Measurements from ENCODE around the gene CDCA4.

Gene CDCA4

DNA sequence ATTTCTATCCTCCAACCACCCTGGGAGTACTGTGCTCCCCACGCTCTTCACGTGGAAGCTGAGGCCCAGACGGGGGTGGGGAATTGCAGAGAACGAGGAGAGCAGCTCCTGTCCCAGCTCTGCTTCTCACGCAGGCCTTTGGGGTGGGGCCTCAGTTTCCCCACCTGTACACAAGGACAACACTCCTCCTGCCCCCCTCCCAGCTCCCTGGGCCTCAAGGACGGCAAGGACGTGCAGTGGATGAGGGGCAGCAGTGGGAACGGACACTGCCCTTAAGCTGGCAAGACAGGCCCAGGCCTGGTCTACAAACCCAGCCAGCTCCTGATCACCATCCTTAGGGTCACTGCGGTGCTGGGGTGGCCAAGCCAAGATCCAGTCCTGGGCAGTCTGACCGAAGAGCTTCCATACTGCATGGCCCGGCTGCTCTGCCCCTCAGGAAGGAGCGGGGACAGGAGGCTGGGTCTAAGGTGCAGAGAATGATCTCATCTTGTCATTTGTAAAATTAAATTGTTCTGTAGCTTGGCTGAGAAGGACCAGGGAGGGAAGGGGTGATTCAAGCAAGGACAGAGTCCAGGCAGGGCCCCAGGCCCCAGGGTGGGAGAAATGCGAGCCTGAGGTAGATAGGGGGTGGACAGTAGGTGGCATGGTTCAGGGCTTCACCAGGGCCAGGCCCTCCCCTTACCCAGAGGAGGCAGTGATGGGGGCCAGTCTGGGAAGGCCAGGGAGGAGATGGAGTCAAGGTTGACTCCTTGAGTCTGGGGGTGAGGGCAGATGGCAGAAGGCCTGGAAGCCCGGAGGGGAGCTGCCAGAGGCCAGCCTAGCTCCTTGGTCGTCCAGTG is 36.6 kb downstream of the CDCA4 start:
- DNase-seq: no peak

DNA sequence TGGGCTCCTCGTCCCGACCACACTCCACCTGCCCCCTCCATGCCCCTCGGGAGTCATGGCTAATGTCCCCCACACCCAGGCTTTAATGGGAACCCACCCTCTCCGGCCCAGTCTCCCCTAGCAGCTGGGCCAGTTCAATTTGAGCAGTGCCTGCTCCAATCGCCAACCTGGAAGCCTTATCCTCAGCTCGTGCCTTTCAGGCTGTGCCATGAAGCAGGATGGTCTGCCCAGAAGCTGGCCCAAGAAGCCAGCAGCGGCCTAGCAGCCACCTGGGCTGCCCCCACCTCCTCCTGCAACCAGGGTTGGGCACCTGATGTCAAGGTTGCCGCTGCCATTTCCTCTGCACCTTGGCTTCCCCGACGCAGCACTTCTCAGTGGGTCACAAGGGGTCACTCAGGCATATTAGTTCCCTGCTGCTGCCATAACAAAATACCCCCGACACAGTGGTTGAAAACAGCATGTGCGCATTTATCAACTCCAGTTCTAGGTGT is 37.6 kb downstream of the CDCA4 start:
- no peak for DNase-seq

DNA sequence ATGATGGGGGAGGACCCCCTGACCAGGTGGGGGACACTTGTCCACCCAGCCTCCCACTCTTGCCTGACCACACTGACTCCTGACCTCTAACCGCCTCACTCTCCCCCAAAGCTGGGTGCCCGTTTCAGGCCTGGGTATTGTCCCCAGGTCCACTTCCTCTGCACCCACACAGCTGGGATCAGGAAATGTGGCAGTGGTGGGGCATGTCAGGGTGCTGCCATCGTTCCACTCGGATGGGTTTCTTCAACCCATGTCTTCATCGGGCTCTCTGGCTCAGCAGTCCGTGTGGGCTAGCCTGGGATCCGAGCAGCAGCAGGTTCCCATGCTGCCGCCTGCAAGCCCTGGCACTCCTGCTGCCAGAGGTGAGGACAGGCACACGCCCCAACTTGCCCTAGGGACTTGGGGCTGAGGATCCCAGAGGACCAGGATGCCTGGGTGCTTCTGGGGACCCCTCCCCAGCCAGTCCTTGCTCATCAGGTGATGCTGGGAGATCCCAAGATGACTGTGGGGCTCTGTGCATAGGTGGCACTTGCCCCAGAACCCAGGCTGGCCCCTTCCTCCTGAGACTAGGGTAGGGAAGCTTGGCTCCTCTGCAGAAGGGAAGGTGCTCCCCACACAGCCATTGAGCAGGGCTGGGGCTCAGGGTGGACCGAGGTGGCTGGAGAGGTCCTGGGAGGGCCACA is 38.2 kb downstream of the CDCA4 start:
- no peak for DNase-seq

DNA sequence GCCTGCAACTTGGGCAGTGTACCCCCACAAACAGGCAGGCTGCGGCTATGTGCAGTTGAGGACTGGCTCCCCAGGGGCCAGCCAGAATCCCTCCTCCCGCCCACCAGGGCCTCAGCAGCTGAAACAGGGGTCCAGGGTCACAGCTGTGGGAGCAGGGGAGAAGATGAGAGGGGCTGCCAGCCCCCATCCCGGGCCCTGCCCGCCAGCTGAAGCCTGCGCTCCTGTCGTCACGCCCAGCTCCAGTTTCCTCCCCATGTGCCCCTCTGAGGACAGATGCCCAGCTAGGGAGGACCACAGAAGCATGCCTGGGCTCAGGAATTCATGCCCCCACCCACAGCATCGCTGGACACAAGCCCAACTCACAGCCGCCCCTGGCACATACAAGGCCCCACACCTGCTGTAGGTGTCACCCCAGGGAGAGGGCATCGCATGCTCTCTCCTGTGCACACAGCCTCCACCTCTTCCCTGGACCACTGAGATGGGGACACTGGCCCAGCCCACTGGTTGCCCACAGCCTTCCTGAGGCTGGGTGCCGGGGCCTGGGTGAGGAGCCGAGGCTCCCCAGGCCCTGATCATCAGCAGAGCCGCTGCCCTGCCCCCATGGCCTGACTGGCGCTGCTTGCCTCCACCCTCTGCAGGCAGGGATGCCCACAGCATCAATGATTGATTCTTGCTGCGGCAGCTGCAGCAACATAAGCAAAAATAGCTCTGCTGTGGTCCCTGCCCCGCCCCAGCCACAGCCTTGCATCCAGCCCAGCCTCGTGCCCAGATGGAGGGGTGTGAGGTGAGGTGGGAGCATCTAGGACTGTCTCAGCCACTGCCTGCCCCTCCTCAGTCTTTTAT is 39.0 kb downstream of the CDCA4 start:
- DNase-seq: no peak

DNA sequence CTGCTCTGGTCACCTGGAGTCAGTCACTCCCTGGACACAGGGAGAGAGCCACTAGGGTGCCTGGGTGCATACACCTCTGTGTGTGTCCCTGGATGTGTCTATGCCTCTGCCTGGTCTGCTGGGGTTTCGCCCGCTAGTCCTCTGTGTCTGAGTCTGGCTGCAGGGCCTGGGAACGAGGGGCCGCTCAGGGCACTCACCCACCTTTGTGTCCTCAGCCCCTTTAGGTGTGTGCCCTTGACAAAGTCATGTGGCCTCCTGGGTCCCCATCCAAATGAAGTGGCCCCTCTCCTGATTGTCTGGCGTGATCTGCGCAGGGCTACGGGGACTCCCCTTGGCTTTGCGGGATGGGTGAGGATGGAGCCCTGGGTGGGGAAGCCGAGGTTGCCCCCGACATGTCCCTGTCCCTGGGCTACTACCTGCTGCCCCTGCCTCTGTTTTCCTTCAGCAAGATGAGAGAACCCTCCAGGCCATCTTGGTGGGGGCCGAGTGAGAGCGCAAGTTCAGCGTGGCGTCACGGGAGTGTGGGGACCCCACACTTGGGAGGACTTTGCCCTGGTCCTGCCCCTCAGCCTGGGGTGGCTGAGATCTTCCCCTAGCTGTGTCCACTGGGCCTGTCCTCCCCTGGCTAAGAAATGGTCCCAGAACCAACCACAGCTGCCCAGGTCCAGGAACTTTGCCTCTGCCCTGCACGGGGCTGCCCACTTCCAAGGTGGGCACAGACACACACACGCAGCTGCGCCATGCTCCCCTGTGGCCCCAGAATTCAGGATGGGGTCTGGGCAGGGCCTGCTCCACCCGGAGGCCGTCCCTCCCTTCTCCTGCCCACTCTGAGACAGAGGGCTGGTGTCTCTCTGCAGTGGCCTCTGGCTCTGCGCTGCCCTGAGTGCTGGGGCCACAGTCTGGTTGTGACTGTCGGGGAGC is 40.0 kb downstream of the CDCA4 start:
- DNase-seq: no peak

DNA sequence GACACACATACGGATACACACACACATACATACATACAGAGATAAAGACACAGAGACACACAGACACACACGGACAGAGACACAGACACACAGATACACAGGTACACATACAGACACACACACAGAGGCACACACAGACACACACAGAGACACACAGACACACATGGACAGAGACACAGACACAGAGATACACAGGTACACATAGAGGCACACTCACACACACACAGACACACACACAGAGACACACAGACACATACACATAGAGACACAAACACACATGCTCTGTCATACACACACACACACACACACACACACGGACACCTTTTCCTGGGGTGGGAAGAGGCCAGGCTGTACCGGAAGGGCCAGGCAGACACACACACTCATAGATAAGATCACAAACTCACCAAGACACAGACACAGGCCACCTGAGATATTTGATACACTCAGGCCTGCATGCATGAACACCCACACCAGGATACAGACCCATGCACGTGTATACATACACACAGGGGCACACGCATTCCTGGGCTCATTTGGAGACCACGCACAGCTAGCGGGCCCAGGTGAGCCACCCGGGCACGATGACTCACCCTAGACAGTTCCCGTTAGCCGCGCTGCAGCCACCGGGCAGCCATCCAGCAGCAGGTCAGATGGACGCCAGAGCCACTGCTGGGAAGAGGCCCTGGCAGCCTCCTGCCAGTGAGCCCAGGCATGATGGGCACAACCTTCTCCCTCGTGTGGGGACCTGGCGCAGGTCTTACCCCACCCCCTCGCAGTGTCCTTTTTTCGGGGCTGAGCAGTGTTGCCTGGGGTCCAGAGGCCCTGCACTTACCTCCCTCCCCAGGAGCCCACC is 40.9 kb downstream of the CDCA4 start:
- DNase-seq: no peak

DNA sequence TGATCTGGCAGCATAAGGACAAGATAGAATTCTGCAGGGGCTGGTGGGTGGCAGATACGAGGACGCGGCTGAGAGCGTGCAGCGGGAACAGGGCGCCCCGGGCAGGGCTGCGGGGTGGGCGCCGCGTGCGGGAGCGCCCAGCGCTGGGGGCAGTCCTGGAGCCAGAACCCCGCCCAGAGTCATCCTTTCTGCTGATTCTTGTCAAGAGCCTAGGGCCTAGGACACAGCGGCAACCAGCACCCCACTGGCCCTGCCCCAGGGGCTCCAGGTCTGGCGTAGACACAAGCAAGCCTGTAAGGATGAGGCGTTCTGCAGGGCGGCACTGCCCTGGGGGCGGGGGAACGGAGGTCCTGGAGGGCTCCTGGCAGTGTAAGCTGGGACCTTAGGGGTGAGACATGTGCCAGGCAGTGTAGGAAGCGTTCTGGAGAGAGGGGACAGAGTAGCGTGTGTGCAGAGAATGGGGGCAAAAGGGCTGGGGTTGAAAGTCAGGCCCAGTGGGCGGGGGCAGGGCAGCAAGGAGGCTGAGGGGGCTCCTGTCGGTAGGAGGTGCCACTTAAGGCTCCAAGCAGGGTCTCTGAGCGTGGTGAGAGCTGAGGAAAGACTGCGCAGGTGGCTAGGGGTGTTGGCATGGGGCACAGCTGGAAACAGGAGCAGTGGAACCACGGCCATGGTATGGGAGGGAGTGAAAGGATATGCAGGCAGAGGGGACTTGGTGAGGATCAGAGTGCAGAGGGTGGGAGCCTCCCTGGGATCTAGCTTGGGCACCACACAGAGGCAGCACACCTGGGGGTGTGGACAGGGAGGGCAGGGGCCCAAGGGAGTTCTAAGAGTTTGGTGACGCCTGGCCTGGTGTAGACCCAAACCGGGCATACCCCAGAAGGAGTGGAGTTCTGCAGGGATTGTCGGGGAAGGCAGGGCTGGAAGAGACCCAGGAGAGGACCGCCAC is 41.9 kb downstream of the CDCA4 start:
- no peak for DNase-seq

DNA sequence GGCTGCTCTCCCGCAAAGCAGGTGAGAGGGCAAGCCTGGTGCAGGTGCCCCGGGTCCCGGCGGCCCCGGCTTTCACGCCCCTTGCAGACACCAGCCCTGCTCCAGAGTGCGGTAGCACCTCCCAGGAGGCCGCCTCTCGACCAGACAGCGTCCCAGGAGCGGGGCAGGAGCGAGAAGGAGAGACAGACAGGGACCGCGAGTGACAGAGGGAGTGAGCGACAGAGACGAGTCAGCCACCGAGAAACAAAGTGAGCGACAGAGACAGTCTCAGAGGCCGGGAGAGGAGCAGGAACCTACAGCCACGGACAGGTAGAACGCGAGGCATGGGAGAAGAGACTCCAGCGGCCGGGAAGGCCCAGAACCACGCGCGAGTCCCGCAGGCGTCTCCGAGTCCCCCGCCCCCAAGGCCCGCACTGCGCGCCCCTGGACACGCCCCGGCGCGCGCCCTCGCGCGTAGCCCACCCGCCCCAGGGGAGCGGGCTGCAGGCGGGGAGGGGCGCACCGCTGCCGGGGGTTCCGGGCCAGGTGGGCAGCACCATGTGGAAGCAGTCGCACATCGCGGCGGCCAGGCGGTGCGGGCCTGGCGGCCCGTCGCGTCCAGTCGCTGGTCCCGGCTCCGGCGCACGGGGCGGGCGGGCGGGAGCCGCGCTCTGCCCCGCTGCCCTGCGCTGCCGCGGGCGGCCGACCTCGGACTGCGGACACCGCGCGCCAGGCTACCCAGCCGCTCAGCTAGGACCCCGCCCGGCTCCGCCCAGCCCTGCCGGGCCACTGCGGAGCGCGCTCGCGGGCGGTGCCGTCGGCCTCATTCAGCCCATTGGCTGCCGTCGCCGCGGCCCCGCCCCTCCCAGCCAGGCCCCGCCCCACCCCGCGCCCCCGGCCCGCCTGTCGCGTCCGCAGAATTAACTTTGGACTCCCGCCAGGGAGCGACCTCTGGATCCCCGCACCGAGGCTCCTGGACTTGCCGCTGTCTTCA is 42.9 kb downstream of the CDCA4 start, which contains the start of gene AHNAK2:
Gene AHNAK2 (minus strand): TSS at position 694 of the 973 bp plus-strand sequence. CDS start 137 bp downstream, at position 557.
- DNase-seq: peak; percentile 60

DNA sequence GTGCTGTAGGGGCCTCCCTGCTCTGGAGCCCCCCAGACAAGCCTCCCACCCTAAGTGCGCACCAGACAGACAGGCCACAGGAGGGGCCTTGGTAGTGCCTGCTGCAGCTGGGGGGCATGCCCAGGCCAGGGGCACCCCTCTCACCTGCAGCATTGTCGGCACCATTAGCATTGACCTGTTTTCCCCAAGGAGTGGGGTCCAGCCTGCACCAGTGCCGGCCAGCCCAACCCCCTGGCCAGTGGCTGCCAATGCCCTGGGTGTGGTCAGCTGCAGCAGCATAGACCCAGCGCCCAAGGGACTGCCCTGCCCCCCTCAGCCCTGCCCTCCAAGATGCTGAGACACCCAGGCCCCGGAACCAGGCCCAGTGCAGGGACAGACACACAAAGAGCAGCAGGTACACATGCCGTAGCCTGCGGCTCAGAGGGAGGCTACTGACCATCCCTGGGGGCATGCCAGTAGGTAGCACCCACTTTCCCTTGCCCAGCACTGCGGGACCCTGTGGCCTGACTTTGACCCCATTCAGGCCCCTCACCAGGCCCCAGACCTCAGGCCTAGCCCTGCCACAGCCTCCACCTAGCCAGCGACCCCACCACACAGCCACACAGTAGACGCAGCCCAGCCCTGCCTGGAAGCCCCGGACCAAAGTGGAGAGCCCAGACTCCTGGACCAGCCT is 43.7 kb downstream of the CDCA4 start:
- DNase-seq: no peak

DNA sequence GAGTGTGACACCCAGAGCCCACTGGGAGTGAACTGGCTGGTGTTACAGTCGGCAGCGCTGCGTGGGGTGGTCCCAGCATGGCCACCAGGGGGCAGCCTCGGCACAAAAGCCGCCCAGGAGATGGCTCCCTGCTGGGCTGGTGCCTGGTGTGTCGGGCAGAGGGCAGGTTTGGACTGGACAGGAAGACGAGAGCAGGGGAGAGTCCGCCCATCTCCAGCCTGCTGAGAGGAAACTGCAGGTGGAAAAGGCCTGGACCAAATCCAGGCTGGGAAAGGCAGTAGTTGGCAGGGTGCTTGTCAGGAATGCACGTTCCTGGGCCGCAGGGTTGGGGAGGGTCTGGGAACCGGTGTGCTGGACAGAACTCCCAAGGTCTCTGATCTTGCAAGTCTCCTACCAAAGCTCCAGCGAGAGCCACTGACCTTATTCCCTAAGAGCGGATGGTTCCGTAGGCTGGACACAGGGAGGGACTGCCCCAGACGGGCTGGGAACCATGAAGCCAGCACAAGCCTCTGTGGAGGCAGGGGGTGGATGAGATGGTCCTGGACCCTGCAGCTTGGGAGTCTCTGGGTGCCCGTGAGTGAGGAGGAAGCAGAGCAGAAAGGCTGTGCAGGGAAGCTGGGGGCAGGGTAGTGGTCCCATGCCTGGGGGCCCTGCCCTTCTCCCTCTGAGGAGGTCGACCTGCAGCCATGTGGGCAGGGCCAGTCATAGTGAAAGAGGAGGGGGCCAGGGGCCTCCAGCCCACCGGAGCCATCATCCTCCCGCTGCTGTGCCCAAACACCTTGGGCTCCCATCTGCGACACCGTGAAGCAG is 44.5 kb downstream of the CDCA4 start:
- peak; percentile 73 for DNase-seq

DNA sequence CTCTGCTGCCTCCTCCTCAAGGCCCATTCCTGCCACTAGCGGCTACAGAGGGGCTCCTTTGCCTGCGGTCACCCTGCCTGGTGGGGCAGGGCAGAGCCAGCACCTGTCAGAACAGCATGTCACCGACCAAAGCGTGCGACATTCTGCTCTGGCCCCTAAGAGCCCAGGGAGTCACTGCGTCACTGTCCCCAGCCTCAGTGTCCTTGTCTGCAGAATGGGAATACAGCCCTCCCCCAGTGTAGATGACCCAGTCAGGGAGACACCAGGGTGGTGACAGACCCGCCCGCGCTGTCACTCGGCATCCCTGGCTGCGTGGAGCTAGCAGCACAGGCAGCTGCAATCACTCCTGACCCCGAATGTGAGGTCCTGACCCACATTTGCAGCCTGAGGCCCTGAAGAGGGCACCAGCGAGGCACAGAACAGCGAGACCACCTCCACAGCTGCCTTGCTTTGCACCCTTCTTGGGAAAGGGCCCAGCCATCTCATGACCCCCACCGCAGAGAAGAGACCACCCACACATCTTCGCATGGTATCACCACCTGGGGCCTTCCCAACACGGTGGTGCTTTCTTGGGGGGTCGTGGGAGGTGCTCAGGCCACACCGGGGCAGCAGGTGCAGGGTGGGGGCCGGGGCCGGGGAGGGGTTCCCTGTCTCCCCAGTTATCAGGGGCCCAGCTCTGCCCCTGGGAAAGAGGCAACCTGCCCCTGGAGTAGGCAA is 45.2 kb downstream of the CDCA4 start:
- no peak for DNase-seq

DNA sequence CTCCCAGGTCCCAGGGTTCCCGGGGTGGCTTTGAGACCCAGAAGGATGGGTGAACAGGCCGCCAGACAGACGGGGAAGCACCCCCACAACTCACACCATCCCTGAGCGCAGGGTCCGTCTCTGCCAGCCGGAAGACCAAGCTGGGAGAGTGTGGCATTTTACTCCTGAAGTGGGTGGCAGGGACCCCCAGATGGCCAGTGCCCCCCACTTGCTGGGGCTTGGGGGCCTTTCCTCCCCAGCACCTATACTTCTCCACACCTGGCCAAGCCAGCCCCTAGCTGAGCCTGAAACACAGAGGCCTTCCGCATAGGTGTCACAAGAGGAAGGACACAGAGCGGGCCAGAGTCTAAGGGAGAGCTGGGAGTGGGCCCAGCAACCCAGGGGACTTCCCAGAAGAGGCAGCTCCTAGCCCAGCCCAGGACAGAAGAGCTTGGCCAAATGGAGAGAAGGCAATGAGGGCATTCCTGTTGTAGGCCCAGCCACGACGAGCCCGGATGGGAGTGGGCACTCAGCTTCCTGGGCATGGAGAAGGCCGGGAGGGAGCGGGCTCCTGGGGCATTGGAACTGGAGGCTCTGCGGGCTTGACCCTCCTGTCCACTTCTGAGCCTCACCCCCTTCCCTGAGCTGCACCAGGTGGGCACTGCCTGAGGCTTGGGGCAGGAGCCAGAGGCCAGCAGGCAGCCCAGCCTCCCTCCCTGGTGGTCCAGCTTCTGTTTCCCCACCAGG is 46.1 kb downstream of the CDCA4 start:
- no peak for DNase-seq

DNA sequence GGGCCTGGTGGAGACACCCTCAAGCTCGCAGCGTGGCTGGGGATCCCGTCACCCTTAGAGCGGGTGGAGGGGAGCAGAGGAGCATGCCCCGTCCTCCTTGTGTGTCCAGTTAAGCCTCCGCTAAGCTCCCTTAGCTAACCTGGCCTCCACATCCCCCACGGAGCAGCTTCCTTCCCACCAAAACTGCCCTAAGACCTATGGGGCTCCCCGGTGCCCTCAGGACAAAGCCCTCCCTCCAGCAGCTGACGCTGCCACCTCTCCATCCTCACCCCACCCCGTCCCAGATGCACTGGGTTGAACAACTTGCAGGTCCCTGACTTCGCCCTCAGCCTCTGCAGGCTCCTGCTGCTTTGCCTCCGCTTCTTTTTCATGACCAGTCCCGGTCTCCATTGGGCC is 46.7 kb downstream of the CDCA4 start:
- DNase-seq: no peak

DNA sequence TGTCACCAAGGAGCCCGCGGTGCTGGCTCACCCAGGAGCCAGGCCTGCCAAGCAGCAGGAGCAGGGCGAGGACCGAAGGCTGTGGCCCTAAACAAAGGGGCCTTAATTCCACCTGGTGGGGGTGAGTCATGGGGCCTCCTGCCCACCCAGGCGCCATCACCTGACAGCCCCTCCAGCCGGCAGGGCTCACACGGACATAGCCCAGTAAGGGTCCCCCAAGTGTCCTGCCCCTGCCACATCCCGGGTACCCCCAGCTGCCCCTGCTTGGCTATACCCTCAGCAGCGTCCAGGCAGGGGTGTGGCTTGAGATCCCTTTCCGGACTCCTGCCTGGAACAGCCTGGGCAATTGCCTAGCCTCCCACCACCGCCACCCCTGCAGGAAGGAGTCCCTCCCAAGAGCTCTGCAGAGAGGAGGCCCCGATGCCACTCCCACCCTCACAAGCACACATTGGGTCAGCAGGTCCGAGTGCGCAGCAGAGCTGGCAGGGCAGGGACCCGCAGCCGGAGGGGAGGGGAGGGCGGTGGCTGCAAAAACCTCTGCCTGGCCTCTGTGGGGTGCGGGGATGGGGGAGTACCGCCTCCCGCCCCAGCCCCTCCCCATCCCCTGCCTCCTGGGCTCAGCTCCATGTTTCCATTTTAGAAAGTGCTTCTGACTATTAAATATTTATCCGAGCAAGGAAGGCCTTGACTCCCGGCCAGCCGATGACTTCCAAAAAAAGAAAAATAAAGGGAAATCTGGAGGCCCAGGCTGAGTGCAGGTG is 47.3 kb downstream of the CDCA4 start:
- DNase-seq: no peak

DNA sequence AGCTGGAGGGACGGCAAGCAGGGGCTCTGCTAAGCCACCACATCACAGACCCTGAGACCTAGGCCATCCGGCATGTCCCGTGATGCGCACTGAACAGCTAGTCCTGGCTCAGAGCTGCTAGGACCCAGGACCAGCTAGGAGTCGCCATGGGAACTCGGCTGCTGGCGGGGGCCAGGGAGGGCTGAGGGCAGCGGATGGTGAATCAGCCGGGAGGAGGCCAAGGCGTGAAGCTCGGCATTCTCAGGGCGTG is 47.8 kb downstream of the CDCA4 start:
- DNase-seq: no peak
